ENCODE results near the gene HIPK4. TPM values are rescaled to one million over a fixed set of nuclear protein-coding genes. Genes with fewer than 3 reads are reported as not detected.

HIPK4 gene
- total and polyA plus RNA-seq, 9 of the 15 experiments (the other 6 are each of a cell fraction or from before 2014, with no cell fraction given): 0.06 to 0.09 TPM; not detected in 7

GRCh38 chr19:40348961-40349507, 40.9 kb downstream of the HIPK4 start (continued):
- TF ChIP-seq NKRF (IDR thresholded peaks at IDR 0.05; ENCODE audit: borderline replicate concordance): peak; percentile 87
- peak in 1 of 2 experiments; percentile 46; a peak in 3 of 4 replicates for TF ChIP-seq FOXK2 (conservative IDR thresholded peaks at IDR 0.05 in 1 of 2, IDR thresholded peaks at IDR 0.05 in 1 of 2; ENCODE audit: low read depth in 2 of 2)
- TF ChIP-seq TRIM25 (IDR thresholded peaks at IDR 0.05; ENCODE audit: borderline replicate concordance): 0 out of 2 replicates have a peak, but pooled peaks have one; percentile 63
- TF ChIP-seq ZBTB40 (IDR thresholded peaks at IDR 0.05): peak; percentile 34; the same call in 1 of the 2 replicates
- TF ChIP-seq ZBTB40 (CRISPR knock-in tag; IDR thresholded peaks at IDR 0.05): no peak
- peak in 1 of 2 experiments; percentile 35; a peak in 1 of 4 replicates for TF ChIP-seq SIN3A (IDR thresholded peaks at IDR 0.05; ENCODE audit: borderline replicate concordance in 2 of 2, control insufficient read depth in 1 of 2, low read depth in 2 of 2, low read length in 2 of 2)
- no peak for TF ChIP-seq ATF1 (CRISPR knock-in tag; IDR thresholded peaks at IDR 0.05)
- TF ChIP-seq ATF1 (tag; IDR thresholded peaks at IDR 0.05): peak; percentile 74
- peak; percentile 24 for TF ChIP-seq PHF20 (IDR thresholded peaks at IDR 0.05; ENCODE audit: partially characterized antibody)
- peak; percentile 20; the same call in 1 of the 2 replicates for TF ChIP-seq L3MBTL2 (IDR thresholded peaks at IDR 0.05)
- no peak for TF ChIP-seq ZNF124 (CRISPR knock-in tag; IDR thresholded peaks at IDR 0.05)
- no peak for TF ChIP-seq ZNF175 (CRISPR knock-in tag; IDR thresholded peaks at IDR 0.05; ENCODE audit: low read depth)
- TF ChIP-seq SMARCA4 (IDR thresholded peaks at IDR 0.05): peak; percentile 66
- TF ChIP-seq MCM5 (IDR thresholded peaks at IDR 0.05; ENCODE audit: low read depth): no peak
- 0 out of 4 replicates have a peak, but pooled peaks of 1 of the 2 experiments have one; percentile 51 for TF ChIP-seq ARNT (IDR thresholded peaks at IDR 0.05)

Measured in K562 (cell line).